Neuronal stem cell (in vitro differentiated cells): ENCODE data around the gene OLFML1.

Experiments
- DNase-seq: peaks from one replicate; pipeline ENCODE4 v3.0.0-alpha.2; 2013; ENCODE audit warnings: low spot score
- H2AFZ ChIP-seq: one replicate; pipeline ENCODE4 v1.6.1; 2013; ENCODE audit warnings: mild to moderate bottlenecking, low read length, inconsistent platforms
- H2AK5ac ChIP-seq: 2 replicates; pipeline ENCODE4 v1.6.1; 2013; ENCODE audit warnings: low read depth, mild to moderate bottlenecking, inconsistent platforms, low read length, moderate library complexity, mixed read lengths
- H2BK120ac ChIP-seq: 2 replicates; pipeline ENCODE4 v1.6.1; 2013; ENCODE audit warnings: low read depth, mild to moderate bottlenecking, inconsistent platforms, low read length, moderate library complexity, mixed read lengths
- H2BK12ac ChIP-seq: one replicate; pipeline ENCODE4 v1.6.1; 2013; ENCODE audit warnings: low read length, inconsistent platforms
- H2BK15ac ChIP-seq: 2 replicates; pipeline ENCODE4 v1.6.1; 2013; ENCODE audit warnings: mild to moderate bottlenecking, low read length, inconsistent platforms, mixed read lengths
- H2BK5ac ChIP-seq: one replicate; pipeline ENCODE4 v1.6.1; 2013; ENCODE audit warnings: inconsistent platforms, mild to moderate bottlenecking, low read length, moderate library complexity
- H3K14ac ChIP-seq: one replicate; pipeline ENCODE4 v1.6.1; 2013; ENCODE audit warnings: low read length, inconsistent platforms
- H3K18ac ChIP-seq: 2 replicates; pipeline ENCODE4 v1.6.1; 2013; ENCODE audit warnings: low read length, inconsistent platforms
- H3K23ac ChIP-seq: 2 replicates; pipeline ENCODE4 v1.6.1; 2013; ENCODE audit warnings: low read depth, mild to moderate bottlenecking, mixed read lengths, low read length, inconsistent platforms; ENCODE audit not compliant: poor library complexity
- H3K27ac ChIP-seq: replicated peaks from 3 replicates; pipeline ENCODE4 v1.5.1; 2013; ENCODE audit warnings: low read length, inconsistent platforms
- H3K27me3 ChIP-seq, 3 experiments: 2 replicates each; pipeline ENCODE4 v1.6.1; 2013; ENCODE audit warnings: low read length in 3 of 3, mild to moderate bottlenecking in 2 of 3, inconsistent platforms in 1 of 3, low read depth in 1 of 3, mixed read lengths in 1 of 3, moderate library complexity in 1 of 3; ENCODE audit not compliant: control insufficient read depth in 3 of 3, insufficient read depth in 3 of 3
- H3K36me3 ChIP-seq, 2 donors: replicated peaks in 1 of 2; 2 replicates each; pipeline ENCODE4 v1.6.1; 2013; ENCODE audit warnings: low read length in 2 of 2; ENCODE audit not compliant: control insufficient read depth in 2 of 2, insufficient read depth in 2 of 2
- H3K4ac ChIP-seq: 2 replicates; pipeline ENCODE4 v1.6.1; 2013; ENCODE audit warnings: inconsistent platforms, mild to moderate bottlenecking, low read length, moderate library complexity
- H3K4me1 ChIP-seq, 2 donors: 1 replicate in 1 of 2; 2 replicates in 1 of 2; pipeline ENCODE4 v1.6.1; 2013; ENCODE audit warnings: low read length in 2 of 2, low read depth in 1 of 2; ENCODE audit not compliant: control insufficient read depth in 2 of 2, insufficient read depth in 1 of 2
- H3K4me2 ChIP-seq: one replicate; pipeline ENCODE4 v1.6.1; 2013; ENCODE audit warnings: mild to moderate bottlenecking, low read length, inconsistent platforms; ENCODE audit not compliant: insufficient read depth, poor library complexity, severe bottlenecking
- H3K4me3 ChIP-seq, 2 donors: 2 replicates each; pipeline ENCODE4 v1.5.1; 2013; ENCODE audit warnings: low read length in 2 of 2, mild to moderate bottlenecking in 2 of 2, inconsistent platforms in 1 of 2, moderate library complexity in 1 of 2
- H3K79me1 ChIP-seq: one replicate; pipeline ENCODE4 v1.6.1; 2013; ENCODE audit warnings: low read depth, mild to moderate bottlenecking, inconsistent platforms, low read length, moderate library complexity
- H3K9ac ChIP-seq: one replicate; pipeline ENCODE4 v1.6.1; 2013; ENCODE audit warnings: mild to moderate bottlenecking, low read depth, low read length, inconsistent platforms; ENCODE audit not compliant: poor library complexity
- H3K9me3 ChIP-seq, 2 donors: replicated peaks in 1 of 2; 2 replicates each; pipeline versions ENCODE3 to v1.6.1; 2013; ENCODE audit warnings: low read length in 2 of 2, mild to moderate bottlenecking in 2 of 2, inconsistent platforms in 1 of 2, low read depth in 1 of 2, mixed read lengths in 1 of 2, moderate library complexity in 1 of 2; ENCODE audit not compliant: control insufficient read depth in 2 of 2, insufficient read depth in 1 of 2
- H4K8ac ChIP-seq: one replicate; pipeline ENCODE4 v1.6.1; 2013; ENCODE audit warnings: low read depth, mild to moderate bottlenecking, inconsistent platforms, low read length, moderate library complexity
- H4K91ac ChIP-seq: one replicate; pipeline ENCODE4 v1.6.1; 2013; ENCODE audit warnings: low read length, low read depth, mild to moderate bottlenecking, inconsistent platforms; ENCODE audit not compliant: poor library complexity
- WGBS, 2 donors: extraction: QIAGEN DNeasy Blood & Tissue Kit; methylation state at CpG; one replicate each; pipeline ENCODE4 v1.1.7; 2013; ENCODE audit warnings: missing lambda C conversion rate in 2 of 2, mixed read lengths in 1 of 2; ENCODE audit not compliant: insufficient read length in 2 of 2, insufficient replicate concordance in 1 of 2; ENCODE audit errors: extremely low coverage in 2 of 2; 5-methylcytosine and 5-hydroxymethylcytosine counted together

OLFML1 gene

DNA sequence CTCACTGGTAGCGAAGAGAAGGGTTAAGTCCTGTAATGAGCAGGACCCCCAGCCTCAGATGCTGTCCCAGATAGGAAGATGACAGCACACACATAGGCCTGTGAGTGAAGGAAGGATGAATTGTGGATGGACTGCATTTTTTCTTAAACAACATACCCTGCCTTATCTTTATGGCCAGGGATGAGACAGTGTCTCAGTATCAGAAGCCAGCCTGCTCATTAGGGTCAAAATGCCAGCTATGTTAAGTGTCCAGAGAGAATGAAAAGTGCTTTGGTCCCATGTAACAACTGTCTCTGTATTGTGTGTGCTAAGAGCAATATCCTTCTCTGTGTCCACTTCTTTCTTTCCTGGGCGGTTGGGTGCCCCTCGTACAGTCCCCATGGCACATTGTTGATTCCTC is 58.7 kb downstream of the OLFML1 start:
- no peak for DNase-seq
- Histone ChIP-seq H3K4me1 (peaks cover 0 to 5% of the 10 kb centered on the region in 2 donors), H3K18ac (no peak overlapping the region), H3K9me3 (no peaks in the 10 kb centered on the region), H2BK120ac (no peak overlapping the region), H2BK15ac (no peak overlapping the region), H3K9ac (no peak overlapping the region), H3K4me2 (no peak overlapping the region), H2AK5ac (no peak overlapping the region), H3K23ac (no peak overlapping the region), H3K4me3 (no peak overlapping the region), H3K27ac (no peak overlapping the region), H3K4ac (no peak overlapping the region), H3K27me3 (peaks cover 0 to 25% (median 0%) of the 10 kb centered on the region in 3 experiments), H2AFZ (no peak overlapping the region), H3K79me1 (no peaks in the 10 kb centered on the region), H3K36me3 (no peaks in the 10 kb centered on the region), H4K91ac (no peak overlapping the region), H2BK5ac (no peak overlapping the region), H2BK12ac (no peak overlapping the region), H3K14ac (no peak overlapping the region), H4K8ac (no peak overlapping the region)
- no CpG with 5 or more reads among the region's 3 CpGs for WGBS, 2 donors

DNA sequence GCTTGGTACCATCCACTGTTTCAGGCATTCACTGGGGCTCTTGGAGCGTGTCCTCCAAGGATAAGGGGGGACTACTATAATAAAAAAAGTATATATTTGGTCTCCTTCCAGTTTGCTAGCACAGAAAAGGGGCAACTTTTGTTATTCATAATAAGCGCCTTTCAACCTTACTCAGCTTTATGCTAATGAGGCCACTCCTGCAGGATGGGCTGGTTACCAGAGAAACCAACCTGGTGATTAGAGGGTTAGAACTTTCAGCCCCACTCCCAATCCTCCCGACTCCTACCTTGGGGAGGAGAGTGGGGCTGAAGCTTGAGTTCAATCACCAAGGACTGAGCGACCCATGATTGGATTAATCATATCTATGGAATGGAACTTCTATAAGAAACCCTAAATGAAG is 60.3 kb downstream of the OLFML1 start:
- H2AK5ac ChIP-seq: no peak overlapping the region
- H3K23ac ChIP-seq: no peak overlapping the region
- H2BK15ac ChIP-seq: no peak overlapping the region
- H3K4me1 ChIP-seq: no peaks in the 10 kb centered on the region
- no peak overlapping the region for H2BK120ac ChIP-seq
- H3K36me3 ChIP-seq: no peaks in the 10 kb centered on the region
- H3K18ac ChIP-seq: no peak overlapping the region
- H4K8ac ChIP-seq: no peak overlapping the region
- H4K91ac ChIP-seq: no peak overlapping the region
- H3K14ac ChIP-seq: no peak overlapping the region
- no peak overlapping the region for H3K9ac ChIP-seq
- DNase-seq: no peak
- no peak overlapping the region for H2BK12ac ChIP-seq
- no peak overlapping the region for H3K27ac ChIP-seq
- no peak overlapping the region for H2BK5ac ChIP-seq
- H3K9me3 ChIP-seq: no peaks in the 10 kb centered on the region
- no peak overlapping the region for H2AFZ ChIP-seq
- WGBS, 2 donors: no CpG with 5 or more reads among the region's 4 CpGs
- H3K4me3 ChIP-seq: no peak overlapping the region
- no peak overlapping the region for H3K4me2 ChIP-seq
- H3K79me1 ChIP-seq: no peaks in the 10 kb centered on the region
- H3K27me3 ChIP-seq: peaks cover 0 to 19% (median 0%) of the 10 kb centered on the region in 3 experiments
- H3K4ac ChIP-seq: no peak overlapping the region

- no peaks in the 10 kb centered on the region for H3K79me1 ChIP-seq
- H4K8ac ChIP-seq: no peak overlapping the region
- no peaks in the 10 kb centered on the region for H3K9me3 ChIP-seq
- no peak overlapping the region for H2BK120ac ChIP-seq
- H2AK5ac ChIP-seq: no peak overlapping the region
- no peak overlapping the region for H3K18ac ChIP-seq
- H3K4me2 ChIP-seq: no peak overlapping the region
- H4K91ac ChIP-seq: no peak overlapping the region
- no CpG with 5 or more reads among the region's 3 CpGs for WGBS, 2 donors
- H3K27ac ChIP-seq: no peak overlapping the region
- H3K4me1 ChIP-seq: no peaks in the 10 kb centered on the region
- no peak overlapping the region for H2BK12ac ChIP-seq
- H2BK15ac ChIP-seq: no peak overlapping the region
- peaks cover 0 to 16% (median 0%) of the 10 kb centered on the region in 3 experiments for H3K27me3 ChIP-seq
- H3K4ac ChIP-seq: no peak overlapping the region
- no peak overlapping the region for H3K14ac ChIP-seq
- no peak overlapping the region for H3K23ac ChIP-seq
- no peak overlapping the region for H2BK5ac ChIP-seq
- H3K36me3 ChIP-seq: no peaks in the 10 kb centered on the region
- H3K9ac ChIP-seq: no peak overlapping the region
- H2AFZ ChIP-seq: no peak overlapping the region
- H3K4me3 ChIP-seq: no peak overlapping the region
- DNase-seq: no peak
These were observed 61.1 kb downstream of the OLFML1 start for GRCh38 chr11:7546324-7546791.

DNA sequence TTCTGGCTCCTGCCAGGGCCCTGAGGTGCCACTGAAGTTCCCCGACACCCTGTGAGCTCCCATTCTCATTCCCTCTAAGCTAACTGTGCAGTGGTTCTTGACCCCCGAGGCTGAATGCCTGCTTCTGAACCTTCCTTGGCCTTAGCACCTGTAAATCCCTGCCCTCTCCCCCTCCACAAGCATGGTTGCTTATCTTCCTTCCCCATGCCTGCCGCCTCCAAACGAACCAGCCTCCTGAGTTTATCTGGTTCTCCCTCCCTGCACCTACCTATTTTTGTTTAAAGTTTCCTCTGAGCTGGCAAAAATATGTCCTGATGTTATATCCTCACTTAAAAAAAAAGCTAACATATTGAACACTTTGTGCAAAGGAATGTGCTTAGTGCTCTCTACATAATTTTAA is 62.4 kb downstream of the OLFML1 start:
- no peak for DNase-seq
- no peak overlapping the region for H3K4me2 ChIP-seq
- H3K4ac ChIP-seq: no peak overlapping the region
- no peak overlapping the region for H2AK5ac ChIP-seq
- peak overlapping the region; percentile 9 for H3K18ac ChIP-seq
- no peak overlapping the region for H3K4me3 ChIP-seq
- no peak overlapping the region for H3K23ac ChIP-seq
- H3K4me1 ChIP-seq: no peaks in the 10 kb centered on the region
- no peak overlapping the region for H3K9ac ChIP-seq
- H3K14ac ChIP-seq: no peak overlapping the region
- H3K36me3 ChIP-seq: no peaks in the 10 kb centered on the region
- H3K9me3 ChIP-seq: no peaks in the 10 kb centered on the region
- no peak overlapping the region for H2BK5ac ChIP-seq
- peaks cover 0 to 8% (median 0%) of the 10 kb centered on the region in 3 experiments for H3K27me3 ChIP-seq
- no peak overlapping the region for H4K8ac ChIP-seq
- no peaks in the 10 kb centered on the region for H3K79me1 ChIP-seq
- no peak overlapping the region for H2AFZ ChIP-seq
- no peak overlapping the region for H3K27ac ChIP-seq
- WGBS, 2 donors: no CpG with 5 or more reads among the region's 4 CpGs
- H2BK15ac ChIP-seq: no peak overlapping the region
- H2BK12ac ChIP-seq: no peak overlapping the region
- no peak overlapping the region for H2BK120ac ChIP-seq
- no peak overlapping the region for H4K91ac ChIP-seq
